CMK (cell line): Measurements from ENCODE around the gene TUBGCP6.
"Not testable (repeated sequence)": the region's sequence is repeated elsewhere in the genome, so short reads cannot be mapped to it uniquely, and the experiment has no call there.

Experiments used
- DNase-seq: peaks from one replicate; pipeline ENCODE4 v3.0.0-alpha.2; 2010; ENCODE audit warnings: low read depth

TUBGCP6 gene

DNA sequence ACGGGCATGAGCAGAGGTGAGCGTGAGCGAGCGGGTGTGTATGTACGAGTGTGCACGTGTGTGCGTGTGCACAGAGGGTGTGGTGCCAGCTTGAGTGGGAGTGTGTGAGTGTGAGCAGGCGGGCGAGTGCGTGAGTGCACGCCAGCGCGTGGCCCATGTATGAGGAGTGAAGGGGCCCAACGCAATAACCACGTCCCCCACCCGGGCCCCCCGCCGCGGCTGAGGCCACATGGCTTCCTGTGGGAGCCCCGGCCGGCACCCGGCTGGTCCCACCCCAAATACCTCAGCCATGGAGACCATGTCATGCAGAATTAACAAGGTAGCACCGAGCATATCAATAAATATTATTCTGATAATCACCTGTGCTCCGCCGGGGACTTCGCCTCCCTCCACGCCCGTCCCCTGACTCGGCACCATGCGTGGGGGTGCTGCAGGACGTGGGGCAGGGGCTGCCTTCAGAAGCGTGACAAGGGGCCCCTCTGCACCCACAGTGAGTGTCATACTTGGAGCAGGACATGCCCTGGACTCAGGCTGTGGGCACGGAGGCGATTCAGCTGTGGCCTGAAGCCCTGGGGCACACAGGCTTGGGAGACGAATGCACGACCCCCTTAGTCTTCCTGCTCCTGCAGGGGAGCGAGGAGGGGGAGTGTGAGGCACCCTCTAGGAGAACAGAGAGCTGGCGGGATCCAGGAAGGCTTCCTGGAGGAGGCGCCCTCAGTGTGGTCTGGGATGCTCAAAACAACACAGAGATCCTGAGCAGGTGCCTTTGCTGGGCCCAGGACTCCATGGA lies 64.7 kb downstream of the TUBGCP6 start:
- no peak for DNase-seq

DNA sequence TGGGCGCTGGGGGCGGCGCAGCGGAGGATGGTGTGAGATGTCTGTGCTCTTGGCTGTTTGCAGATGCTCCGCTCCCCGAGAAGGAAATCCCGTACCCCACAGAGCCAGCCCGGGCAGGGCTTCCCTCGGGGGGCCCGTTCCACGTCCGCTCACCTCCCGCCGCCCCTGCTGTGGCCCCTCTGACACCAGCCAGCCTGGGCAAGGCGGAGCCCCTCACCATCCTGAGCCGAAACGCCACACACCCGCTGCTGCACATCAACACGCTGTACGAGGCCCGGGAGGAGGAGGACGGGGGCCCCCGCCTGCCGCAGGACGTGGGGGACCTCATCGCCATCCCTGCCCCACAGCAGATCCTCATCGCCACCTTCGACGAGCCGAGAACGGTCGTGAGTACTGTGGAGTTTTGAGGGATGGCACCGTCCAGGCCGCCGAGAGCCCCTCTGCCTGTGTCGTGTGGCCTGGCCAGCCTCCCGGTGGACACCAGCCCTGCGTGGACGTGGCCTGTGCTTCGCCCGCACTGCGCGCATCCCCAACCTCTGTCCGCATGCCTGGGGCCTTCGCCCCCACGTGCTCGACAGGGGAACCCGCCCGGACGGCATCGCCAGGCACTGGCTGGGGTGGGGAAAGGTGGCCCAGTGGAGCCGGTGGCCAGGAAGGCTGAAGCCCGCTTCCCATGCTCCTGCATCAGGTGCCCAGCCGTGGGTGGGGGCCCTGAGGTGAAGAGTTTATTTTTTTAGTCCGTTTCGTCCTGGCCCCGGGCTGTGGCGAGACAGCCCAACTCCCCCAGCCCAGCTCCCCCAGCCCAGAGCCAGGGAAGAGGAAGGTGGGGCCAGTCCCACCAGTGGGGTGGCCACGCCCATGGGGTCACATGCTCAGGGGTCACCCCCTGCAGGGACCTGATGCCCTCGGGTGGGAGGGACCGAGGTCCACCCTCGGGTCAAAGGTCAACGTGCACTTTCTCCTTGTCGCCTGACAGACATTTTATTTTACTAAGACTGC lies 65.7 kb downstream of the TUBGCP6 start:
- no peak for DNase-seq

DNA sequence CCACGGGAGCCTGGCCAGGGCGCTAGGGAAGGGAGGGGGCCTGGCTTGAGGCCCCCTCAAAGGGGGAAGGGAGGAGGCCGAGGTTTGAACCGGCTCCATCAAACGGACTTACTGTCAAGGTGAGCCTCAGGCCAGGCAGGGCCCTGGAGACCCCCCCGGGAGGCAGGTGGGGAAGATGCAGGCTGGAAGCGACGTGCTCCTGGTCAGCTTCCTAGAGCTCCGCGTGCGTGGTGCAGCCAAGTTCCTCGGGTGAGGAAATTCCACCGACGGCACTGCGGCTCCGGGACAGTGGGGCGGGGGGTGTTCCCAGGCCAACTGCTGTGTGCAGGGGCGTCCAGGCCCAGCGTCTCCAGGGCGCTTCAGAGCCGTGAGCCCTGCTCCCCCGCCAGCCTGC lies 66.4 kb downstream of the TUBGCP6 start:
- DNase-seq = no peak

DNA sequence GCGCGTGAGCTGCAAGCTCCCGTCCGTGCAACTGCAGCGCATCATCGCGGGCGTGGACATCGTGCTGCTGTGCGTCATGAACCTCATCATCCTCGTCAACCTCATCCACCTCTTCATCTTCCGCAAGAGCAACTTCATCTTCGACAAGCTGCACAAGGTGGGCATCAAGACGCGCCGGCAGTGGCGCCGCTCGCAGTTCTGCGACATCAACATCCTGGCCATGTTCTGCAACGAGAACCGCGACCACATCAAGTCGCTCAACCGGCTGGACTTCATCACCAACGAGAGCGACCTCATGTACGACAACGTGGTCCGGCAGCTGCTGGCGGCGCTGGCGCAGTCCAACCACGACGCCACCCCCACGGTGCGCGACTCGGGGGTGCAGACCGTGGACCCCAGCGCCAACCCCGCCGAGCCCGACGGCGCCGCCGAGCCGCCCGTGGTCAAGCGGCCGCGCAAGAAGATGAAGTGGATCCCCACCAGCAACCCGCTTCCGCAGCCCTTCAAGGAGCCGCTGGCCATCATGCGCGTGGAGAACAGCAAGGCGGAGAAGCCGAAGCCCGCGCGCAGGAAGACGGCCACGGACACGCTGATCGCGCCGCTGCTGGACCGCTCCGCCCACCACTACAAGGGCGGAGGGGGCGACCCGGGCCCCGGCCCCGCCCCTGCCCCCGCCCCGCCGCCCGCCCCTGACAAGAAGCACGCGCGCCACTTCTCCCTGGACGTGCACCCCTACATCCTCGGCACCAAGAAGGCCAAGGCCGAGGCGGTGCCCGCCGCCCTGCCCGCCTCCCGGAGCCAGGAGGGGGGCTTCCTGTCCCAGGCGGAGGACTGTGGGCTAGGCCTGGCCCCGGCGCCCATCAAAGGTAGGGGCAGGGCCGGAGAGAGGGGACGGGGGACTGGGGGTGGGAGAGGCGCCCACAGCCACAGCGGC lies 67.0 kb downstream of the TUBGCP6 start:
- no peak for DNase-seq

DNA sequence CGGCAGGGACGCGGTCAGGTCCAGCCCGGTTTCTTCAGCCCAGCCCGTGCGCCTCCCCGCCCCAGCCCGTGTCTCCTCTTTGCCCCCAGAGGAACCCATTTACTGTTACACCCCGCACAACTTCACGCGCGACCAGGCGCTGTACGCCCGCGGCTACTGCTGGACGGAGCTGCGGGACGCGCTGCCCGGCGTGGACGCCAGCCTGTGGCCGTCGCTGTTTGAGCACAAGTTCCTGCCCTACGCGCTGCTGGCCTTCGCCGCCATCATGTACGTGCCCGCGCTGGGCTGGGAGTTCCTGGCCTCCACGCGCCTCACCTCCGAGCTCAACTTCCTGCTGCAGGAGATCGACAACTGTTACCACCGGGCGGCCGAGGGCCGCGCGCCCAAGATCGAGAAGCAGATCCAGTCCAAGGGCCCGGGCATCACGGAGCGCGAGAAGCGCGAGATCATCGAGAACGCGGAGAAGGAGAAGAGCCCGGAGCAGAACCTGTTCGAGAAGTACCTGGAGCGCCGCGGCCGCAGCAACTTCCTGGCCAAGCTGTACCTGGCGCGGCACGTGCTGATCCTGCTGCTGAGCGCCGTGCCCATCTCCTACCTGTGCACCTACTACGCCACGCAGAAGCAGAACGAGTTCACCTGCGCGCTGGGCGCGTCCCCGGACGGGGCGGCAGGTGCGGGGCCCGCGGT lies 67.8 kb downstream of the TUBGCP6 start:
- no peak for DNase-seq

DNA sequence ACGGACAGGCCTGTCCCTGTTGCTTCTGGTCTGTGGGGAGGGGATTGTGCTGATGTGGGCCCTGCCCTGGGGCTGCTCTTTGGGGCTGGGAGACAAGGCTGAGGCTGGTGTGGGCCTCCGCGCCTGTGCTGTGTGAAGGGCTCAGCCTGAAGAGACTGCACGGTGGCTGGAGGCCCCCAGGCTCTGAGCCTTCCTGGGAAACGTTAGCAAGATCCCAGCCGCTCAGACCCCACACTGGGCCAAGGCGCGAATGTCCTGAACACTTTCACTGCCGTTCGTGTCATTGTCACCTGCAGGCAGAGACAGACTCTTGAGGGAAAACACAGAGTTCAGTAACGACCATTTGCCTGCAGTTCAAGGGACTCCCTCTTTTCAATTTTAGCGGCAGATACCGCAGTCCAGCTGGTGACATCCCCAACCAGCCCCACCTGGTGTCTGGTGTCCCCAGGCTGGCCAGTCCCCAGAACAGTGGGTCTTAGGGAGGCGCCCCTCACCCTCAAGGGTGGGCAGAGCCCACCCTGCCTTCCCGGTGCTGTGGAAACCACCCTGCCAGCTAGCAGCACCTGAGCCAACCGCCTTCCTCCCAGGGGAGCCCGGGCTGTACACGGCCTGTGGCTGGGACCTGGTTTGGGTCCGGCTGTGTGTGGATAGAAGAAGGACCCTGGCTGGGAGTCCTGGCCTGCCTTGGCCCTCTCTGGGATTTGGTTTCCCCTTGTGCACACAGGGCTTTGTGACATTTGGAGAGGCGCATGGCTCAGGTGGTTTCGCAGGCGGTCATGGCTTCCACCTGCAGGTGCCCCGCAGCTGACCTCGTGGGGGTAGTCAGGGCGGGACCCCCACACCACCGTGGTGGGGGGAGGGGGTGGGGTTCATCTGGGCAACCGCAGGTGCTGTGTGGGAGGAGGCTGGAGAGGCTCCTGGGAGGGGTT lies 68.6 kb downstream of the TUBGCP6 start:
- DNase-seq = no peak

DNA sequence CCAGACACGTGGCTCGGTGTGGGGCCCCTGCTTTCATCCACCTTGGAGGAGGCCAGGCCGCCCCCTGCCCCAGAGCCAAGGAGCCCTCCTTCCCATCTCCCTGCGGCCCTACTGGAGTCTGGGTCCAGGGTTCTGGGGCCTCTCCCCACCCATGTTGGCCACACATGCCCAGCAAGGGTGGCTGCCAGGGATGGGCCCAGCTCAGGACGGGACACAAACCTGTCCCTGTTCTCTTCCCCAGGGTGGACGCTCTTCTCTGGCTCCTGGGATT lies 69.7 kb downstream of the TUBGCP6 start:
- DNase-seq = no peak

DNA sequence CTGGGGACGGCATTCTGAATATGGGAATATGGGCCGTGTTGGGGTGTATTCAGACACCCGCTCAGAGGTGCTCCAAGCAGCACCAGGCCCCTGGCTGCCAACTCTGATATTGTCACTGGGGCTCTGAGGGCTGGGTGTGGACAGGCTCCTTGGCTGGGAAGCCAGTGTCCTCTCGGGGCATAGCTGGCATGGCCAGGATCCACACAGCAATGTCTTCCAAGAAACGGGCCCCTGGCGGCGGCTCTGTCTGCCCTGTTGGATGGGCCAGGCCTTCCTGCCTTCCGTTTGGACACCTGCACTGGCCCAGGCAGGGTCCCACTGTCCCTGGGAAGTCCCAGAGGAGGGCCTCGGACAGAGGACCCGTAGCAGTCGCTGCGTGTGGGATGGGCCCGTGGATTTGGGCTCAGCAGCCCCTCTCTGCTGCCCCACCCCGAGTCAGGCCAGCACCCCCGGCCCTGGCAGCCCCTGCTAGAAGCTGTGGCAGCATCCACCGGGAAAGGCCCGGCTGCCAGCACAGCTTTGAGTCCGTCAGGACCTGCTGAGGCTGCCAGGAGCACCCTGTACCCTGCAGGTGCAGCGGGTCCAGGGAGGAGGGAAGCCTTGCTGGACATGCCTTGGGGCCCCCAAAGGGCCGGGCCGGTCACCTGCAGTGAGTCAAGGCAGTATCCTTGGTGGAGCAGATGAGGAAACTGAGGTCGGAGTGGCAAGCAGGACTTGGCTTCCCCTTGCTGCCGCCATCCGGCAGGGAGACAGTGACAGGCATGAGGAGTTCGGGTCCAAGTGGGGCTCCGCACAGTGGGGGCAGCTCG lies 70.2 kb downstream of the TUBGCP6 start:
- DNase-seq = no peak

DNA sequence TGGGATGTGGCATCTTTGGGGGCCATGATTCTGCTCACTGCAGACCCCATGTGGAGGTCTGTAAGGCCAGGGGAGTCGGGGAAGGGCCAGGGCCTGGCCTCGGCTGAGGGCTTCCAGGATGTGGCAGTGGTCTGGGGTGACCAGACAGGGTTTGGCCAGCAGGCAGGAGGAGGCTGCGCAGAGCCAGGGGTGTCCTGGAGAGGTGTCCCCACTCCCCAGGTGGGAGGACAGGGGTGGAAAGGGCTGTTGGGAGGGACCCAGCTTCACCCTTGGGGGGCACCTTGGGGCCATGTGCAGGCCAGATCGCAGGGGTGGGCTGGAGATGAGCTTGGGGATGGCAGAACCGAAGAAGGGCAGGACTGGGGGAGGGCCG lies 70.9 kb downstream of the TUBGCP6 start:
- no peak for DNase-seq

DNA sequence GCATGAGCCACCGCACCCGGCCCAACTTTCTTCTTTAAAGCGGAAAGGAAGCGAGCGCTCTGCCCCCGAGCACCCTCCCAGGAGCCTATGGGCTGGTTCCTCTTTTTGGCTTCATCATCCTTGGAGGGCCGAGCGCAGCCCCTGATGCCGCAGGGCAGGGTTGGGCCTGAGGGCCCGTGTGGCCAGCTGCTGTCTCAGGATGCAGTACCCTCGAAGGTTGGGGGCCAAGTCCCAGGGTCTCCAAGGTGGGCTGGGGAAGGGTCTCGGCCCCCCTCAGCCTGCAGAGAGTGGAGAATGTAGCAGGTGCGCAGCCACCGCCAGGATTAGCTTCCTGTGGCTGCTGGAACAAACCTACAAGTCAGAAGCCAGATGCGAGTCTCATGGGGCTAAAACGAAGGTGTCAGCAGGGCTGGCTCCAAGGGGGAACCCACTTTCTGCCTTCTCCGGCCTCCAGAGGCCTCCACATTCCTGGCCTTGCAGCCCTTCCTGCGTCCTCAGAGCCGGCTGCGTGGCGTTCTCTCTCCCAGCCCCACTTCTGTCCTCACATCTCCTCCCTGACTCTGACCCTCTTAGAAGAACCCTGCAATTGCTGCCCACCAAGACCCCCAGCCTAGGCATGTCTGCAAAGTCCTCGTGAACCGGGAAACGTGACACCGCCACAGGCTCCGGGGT lies 71.4 kb downstream of the TUBGCP6 start:
- no peak for DNase-seq

DNA sequence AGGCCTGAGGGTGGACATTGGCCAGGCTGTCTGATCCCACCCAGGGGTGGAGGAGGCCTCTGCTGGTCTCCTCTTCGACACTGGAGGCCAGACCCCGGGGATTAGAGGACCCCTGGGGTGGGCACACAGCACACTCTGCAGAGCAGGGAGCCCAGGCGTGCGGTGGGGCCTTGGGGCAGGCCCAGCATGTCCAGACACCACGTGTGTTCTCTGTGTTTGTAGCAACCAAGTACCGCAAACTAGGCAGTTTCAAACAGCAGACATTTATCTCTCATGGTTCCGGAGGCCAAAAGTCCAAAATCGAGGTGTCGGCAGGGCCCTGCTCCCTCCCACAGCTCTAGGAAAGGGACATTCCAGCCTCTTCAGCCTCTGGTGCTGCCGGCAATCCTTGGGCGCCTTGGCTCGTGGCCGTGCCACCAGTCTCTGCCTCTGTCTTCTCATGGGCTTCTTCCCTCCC lies 72.8 kb downstream of the TUBGCP6 start:
- no peak for DNase-seq

DNA sequence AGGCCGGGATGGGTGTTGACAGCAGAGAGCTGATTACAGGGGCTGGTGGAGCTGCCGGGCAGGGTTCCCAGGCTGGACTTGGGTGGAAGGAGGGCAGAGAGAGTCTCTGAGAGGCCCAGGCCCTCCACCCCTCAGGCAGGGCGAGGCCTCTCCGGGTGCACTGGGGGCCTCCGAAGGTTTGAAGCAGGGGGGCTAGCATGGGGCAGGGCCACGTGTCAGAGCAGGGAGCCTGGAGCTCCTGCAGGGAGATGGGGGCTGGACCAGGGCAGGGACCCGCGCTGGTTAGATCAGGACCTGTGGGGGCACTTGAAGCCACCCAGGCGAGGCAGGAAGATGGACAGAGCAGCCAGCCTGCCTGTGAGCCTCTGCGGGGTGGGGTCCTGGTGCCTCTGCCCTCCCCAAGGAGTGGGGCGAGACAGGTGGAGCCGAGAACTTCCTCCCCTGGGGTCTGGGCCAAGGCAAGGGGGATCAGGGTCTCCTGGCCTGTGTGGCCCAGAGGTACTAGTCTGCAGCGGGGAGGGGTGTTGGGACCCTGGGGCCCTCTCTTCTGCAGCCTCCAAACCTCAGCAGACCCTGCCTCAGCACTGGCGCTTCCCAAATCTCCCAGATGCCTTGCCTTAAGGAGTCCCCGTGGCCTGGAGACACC lies 73.4 kb downstream of the TUBGCP6 start:
- no peak for DNase-seq

DNA sequence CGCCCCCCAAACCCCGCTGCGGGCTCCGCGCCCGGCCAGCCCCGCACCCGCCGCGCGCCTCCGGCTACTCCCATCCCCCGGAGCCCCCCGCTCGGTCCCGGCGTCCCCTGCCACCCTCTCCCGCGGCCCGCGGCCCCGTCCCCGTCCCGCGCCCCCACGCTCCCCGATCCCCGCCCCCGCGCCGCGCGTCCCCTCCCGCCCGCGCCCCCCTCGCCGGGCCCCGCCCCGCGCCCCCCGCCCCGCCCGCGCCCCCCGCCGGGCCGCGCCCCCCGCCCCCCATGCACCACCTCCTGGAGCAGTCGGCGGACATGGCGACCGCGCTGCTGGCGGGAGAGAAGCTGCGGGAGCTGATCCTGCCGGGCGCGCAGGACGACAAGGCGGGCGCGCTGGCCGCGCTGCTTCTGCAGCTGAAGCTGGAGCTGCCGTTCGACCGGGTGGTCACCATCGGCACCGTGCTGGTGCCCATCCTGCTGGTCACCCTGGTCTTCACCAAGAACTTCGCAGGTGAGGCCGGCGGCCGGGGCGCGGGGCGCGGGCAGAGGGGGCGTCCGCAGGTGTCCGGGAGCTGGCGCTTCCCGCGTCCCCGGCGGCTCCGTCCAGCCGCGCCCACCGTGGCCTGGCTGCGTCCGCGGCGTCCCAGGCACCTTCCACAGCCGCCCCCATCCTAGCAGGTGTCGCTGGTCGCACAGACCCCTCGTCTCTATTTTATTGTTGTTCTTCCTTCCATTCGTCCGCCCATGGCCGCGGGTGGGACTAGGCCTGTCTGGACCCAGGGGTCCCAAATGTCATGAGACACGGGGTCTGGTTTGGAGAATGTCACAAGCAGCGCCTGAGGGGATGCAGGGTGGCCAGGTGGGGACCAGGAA lies 74.1 kb downstream of the TUBGCP6 start, which contains the start of gene PANX2:
TSS of gene PANX2 (plus strand) at position 279 of the 866 bp plus-strand sequence. CDS start at position 279, 0 bp downstream.
- DNase-seq = no peak

DNA sequence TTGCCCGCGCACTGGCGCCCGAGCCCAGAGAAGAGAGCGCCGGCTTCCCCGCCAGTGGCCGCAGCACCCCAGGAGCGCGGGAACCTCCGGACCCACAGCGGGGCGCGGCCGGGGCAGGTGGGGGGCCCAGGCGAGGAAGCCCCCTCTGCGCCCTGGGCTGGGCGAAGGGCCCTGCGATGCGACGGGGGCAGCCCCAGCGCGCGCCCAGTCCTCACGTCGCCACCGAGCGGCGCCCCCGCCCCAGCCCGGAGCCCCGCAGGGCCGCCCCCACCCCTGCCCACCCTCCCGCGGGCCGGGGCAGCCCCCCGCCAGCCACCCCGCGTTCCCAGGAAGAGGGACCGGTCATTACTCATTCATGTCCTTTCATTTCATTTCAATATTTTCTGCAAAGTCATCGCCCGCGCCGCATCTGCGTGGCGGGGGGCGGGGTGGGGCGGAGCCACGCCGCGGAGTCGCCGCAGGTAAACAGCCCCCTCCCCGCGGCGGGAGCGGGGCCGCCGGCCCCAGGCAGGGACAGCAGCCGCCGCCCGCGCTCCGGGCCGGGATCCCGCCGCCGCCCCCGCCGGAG lies 75.0 kb downstream of the TUBGCP6 start:
- no peak for DNase-seq

DNA sequence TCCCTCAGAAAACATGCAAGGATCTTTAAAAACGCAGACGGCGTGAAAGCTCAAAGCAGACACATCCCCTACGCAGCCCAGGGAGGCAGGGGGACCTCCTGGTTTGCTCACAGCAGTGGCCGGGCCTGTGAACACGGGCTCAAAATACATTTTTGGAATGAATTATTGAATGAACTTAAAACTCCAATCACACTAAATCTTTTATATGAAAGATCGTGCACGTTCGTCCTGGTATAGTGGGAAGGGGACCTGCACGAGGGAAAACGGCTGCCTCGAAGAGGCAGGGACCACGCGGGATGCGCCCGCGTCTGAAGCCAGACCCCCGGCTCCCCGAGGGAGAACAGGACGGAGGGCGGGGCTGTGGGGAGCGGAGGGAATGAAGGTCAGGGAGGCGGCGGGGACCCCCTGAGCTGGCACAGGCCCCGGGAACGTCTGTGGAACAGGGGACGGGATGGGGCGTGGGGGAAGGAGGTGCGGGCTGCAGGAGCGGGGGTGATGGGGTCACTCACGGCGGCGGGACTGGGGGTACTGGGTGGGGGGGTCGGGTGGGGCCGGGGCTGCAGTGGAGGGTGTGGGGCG lies 75.6 kb downstream of the TUBGCP6 start:
- no peak for DNase-seq

DNA sequence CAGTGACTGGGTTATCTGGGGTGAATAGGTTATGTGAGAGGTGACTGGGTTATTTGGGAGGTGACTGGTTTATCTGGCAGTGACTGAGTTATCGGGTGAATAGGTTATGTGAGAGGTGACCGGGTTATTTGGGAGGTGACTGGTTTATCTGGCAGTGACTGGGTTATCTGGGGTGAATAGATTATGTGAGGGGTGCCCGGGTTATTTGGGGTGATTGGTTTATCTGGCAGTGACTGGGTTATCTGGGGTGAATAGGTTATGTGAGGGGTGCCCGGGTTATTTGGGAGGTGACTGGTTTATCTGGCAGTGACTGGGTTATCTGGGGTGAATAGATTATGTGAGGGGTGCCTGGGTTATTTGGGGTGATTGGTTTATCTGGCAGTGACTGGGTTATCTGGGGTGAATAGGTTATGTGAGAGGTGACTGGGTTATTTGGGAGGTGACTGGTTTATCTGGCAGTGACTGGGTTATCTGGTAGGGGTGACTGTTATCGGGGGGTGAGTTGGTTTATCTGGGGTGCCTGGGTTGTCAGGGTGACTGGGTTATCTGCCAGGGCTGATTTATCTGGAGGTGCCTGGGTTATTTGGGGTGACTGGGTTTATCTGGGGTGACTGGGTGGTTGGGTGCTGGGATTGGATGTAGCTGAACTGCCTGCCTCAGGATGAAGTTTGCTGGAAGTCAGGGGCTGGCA lies 76.2 kb downstream of the TUBGCP6 start:
- not testable (repeated sequence) for DNase-seq
